PC-3 (cell line): Measurements from ENCODE around the gene MATCAP1.

Experiments used
- CTCF ChIP-seq: fragments of 300-600 bp; sonication (generic); conservative IDR thresholded peaks from 2 replicates; pipeline ENCODE4 v1.5.1; 2017; ENCODE audit warnings: antibody characterized with exemption, low read depth, mild to moderate bottlenecking, low read length
- EZH2 ChIP-seq: fragments of 300-600 bp; sonication (generic); IDR thresholded peaks from one replicate; pipeline ENCODE4 v1.6.1; 2017; ENCODE audit warnings: antibody characterized with exemption, mild to moderate bottlenecking, low read length; ENCODE audit not compliant: unreplicated experiment

GRCh38 chr16:67144943-67145342, 38.8 kb downstream of the MATCAP1 start:
- TF ChIP-seq CTCF, result no peak
- TF ChIP-seq EZH2, result no peak
